ENCODE data around the gene CLIP2.
"Not testable (repeated sequence)": the region's sequence is repeated elsewhere in the genome, so short reads cannot be mapped to it uniquely, and the experiment has no call there.

The CLIP2 gene

GRCh38 chr7:74365322-74366022 is 76.3 kb downstream of the CLIP2 start:
- no peak for DNase-seq (ENCODE audit: low read depth in 2 of 2, low spot score in 1 of 2)

- DNase-seq (ENCODE audit: low read depth in 2 of 2, low spot score in 1 of 2): no peak
These were observed 82.5 kb downstream of the CLIP2 start for GRCh38 chr7:74371381-74372341.

- no peak for DNase-seq (ENCODE audit: low read depth in 2 of 2, low spot score in 1 of 2)
These were observed 83.4 kb downstream of the CLIP2 start for GRCh38 chr7:74372511-74373111.

- DNase-seq (ENCODE audit: low read depth in 2 of 2, low spot score in 1 of 2): no peak
These were observed 84.3 kb downstream of the CLIP2 start for GRCh38 chr7:74373536-74373935.

GRCh38 chr7:74375726-74376220 is 86.6 kb downstream of the CLIP2 start:
- DNase-seq (ENCODE audit: low read depth in 2 of 2, low spot score in 1 of 2): no peak

GRCh38 chr7:74376256-74377036 is 87.2 kb downstream of the CLIP2 start:
- no peak for DNase-seq (ENCODE audit: low read depth in 2 of 2, low spot score in 1 of 2)

- no peak for DNase-seq (ENCODE audit: low read depth in 2 of 2, low spot score in 1 of 2)
These were observed 90.7 kb downstream of the CLIP2 start for GRCh38 chr7:74379938-74380337.

GRCh38 chr7:74380720-74381119 is 91.5 kb downstream of the CLIP2 start:
- DNase-seq (ENCODE audit: low read depth in 2 of 2, low spot score in 1 of 2): no peak

GRCh38 chr7:74384086-74384485 is 94.9 kb downstream of the CLIP2 start:
- not testable (repeated sequence) for DNase-seq (ENCODE audit: low read depth in 2 of 2, low spot score in 1 of 2)

- DNase-seq (ENCODE audit: low read depth in 2 of 2, low spot score in 1 of 2): not testable (repeated sequence)
These were observed 95.6 kb downstream of the CLIP2 start for GRCh38 chr7:74384854-74385253.

- no peak for DNase-seq (ENCODE audit: low read depth in 2 of 2, low spot score in 1 of 2)
These were observed 98.4 kb downstream of the CLIP2 start for GRCh38 chr7:74387606-74388005.

GRCh38 chr7:74388880-74389415 is 99.7 kb downstream of the CLIP2 start:
- no peak for DNase-seq (ENCODE audit: low read depth in 2 of 2, low spot score in 1 of 2)

- DNase-seq (ENCODE audit: low read depth in 2 of 2, low spot score in 1 of 2): not testable (repeated sequence)
These were observed 104.5 kb downstream of the CLIP2 start for GRCh38 chr7:74393722-74394121.

GRCh38 chr7:74394601-74395000 is 105.4 kb downstream of the CLIP2 start:
- not testable (repeated sequence) for DNase-seq (ENCODE audit: low read depth in 2 of 2, low spot score in 1 of 2)

GRCh38 chr7:74395745-74396311 is 106.6 kb downstream of the CLIP2 start:
- DNase-seq (ENCODE audit: low read depth in 2 of 2, low spot score in 1 of 2): no peak

GRCh38 chr7:74396993-74397392 is 107.8 kb downstream of the CLIP2 start:
- DNase-seq (ENCODE audit: low read depth in 2 of 2, low spot score in 1 of 2): no peak

- DNase-seq (ENCODE audit: low read depth in 2 of 2, low spot score in 1 of 2): no peak
These were observed 109.2 kb downstream of the CLIP2 start for GRCh38 chr7:74398426-74398825.

GRCh38 chr7:74399006-74399405 is 109.8 kb downstream of the CLIP2 start:
- no peak for DNase-seq (ENCODE audit: low read depth in 2 of 2, low spot score in 1 of 2)

GRCh38 chr7:74400420-74401136 is 111.4 kb downstream of the CLIP2 start:
- DNase-seq (ENCODE audit: low read depth in 2 of 2, low spot score in 1 of 2): no peak

All from stimulated activated CD8-positive, alpha-beta memory T cell treated with anti-CD3 and anti-CD28 coated beads, Interleukin-4, amount 100 ng/mL, for 4 hours (primary cell).